GM18505 (cell line): Measurements from ENCODE around the gene UGT2A3.

Experiments used
- ATAC-seq: cut with Tn5 transposase; IDR thresholded peaks from one replicate; pipeline ENCODE4 v1.9.1; 2021; ENCODE audit not compliant: unreplicated experiment
- POLR2A ChIP-seq: IDR thresholded peaks from 4 replicates; pipeline ENCODE4 v1.6.1; 2011; ENCODE audit warnings: borderline replicate concordance; ENCODE audit not compliant: insufficient read depth, insufficient read length; ENCODE audit errors: extremely low read depth

The UGT2A3 gene

GRCh38 chr4:68905939-68906779 lies 45.4 kb downstream of the UGT2A3 start:
- no peak for ATAC-seq

GRCh38 chr4:68905598-68905938 lies 46.0 kb downstream of the UGT2A3 start:
- ATAC-seq: no peak
- no peak for TF ChIP-seq POLR2A

More at GRCh38 chr4:68905939-68906779, 45.4 kb downstream of the UGT2A3 start:
- no peak for TF ChIP-seq POLR2A

GRCh38 chr4:68904786-68905185 lies 46.8 kb downstream of the UGT2A3 start:
- ATAC-seq: no peak
- TF ChIP-seq POLR2A: no peak

GRCh38 chr4:68896749-68897148 lies 54.9 kb downstream of the UGT2A3 start:
- no peak for TF ChIP-seq POLR2A
- ATAC-seq: no peak

GRCh38 chr4:68895561-68896198 lies 55.9 kb downstream of the UGT2A3 start:
- TF ChIP-seq POLR2A: no peak

GRCh38 chr4:68892861-68893260 lies 58.7 kb downstream of the UGT2A3 start:
- no peak for TF ChIP-seq POLR2A
- no peak for ATAC-seq

More at GRCh38 chr4:68895561-68896198, 55.9 kb downstream of the UGT2A3 start:
- no peak for ATAC-seq

- TF ChIP-seq POLR2A: no peak
- ATAC-seq: no peak
Measured at GRCh38 chr4:68891678-68892077, 59.9 kb downstream of the UGT2A3 start.

- no peak for TF ChIP-seq POLR2A
Measured at GRCh38 chr4:68885545-68885944, 66.1 kb downstream of the UGT2A3 start.

GRCh38 chr4:68883870-68884269 lies 67.7 kb downstream of the UGT2A3 start:
- no peak for ATAC-seq
- TF ChIP-seq POLR2A: no peak

More at GRCh38 chr4:68885545-68885944, 66.1 kb downstream of the UGT2A3 start:
- ATAC-seq: no peak
